Colonic mucosa (tissue), 4 donors: Measurements from ENCODE around the gene AKT3. TPM values are rescaled to one million over a fixed set of nuclear protein-coding genes. Genes with fewer than 3 reads are reported as not detected.

Experiments used
- DNase-seq: peaks from one replicate; pipeline ENCODE4 v3.0.0-alpha.2; 2020
- H3K27ac ChIP-seq: fragments of 200-600 bp; one replicate; pipeline ENCODE4 v1.8.0; 2021
- H3K27me3 ChIP-seq: fragments of 200-600 bp; one replicate; pipeline ENCODE4 v1.8.0; 2021
- H3K36me3 ChIP-seq: fragments of 200-600 bp; one replicate; pipeline ENCODE4 v1.8.0; 2021
- H3K4me1 ChIP-seq: fragments of 200-600 bp; one replicate; pipeline ENCODE4 v1.8.0; 2021; ENCODE audit warnings: mild to moderate bottlenecking
- H3K4me3 ChIP-seq: fragments of 200-600 bp; one replicate; pipeline ENCODE4 v1.8.0; 2021
- H3K9ac ChIP-seq, 2 donors: one replicate each; pipeline ENCODE4 v1.7.0; 2013; ENCODE audit warnings: control low read depth in 2 of 2, low read depth in 2 of 2, low read length in 2 of 2
- H3K9me3 ChIP-seq: fragments of 200-600 bp; one replicate; pipeline ENCODE4 v1.8.0; 2021
- intact Hi-C: fragments of 100-400 bp; cut with DNase I; formaldehyde crosslinking; loops from one replicate; pipeline ENCODE4 v1.14.1; 2022
- total RNA-seq, 2 donors: library from RNA; stranded (reverse); fragmentation: NEBNext Ultra II Directional in 1 of 2; extraction: Animal tissue kit (Norgen Biotek cat#: 25700) in 1 of 2; gene quantifications; one replicate each; pipeline ENCODE4 v1.2.1, GENCODE V29; 2021
- TF ChIP-seq, protein P1 (sequence below): fragments of 200-600 bp; IDR thresholded peaks from one replicate; pipeline ENCODE4 v1.8.0; 2022; ENCODE audit warnings: antibody characterized with exemption, mild to moderate bottlenecking
- donor health status: healthy.
- donor health status: DM: no; HTN: no; CAD: no.
- donor health status: DM: no; HTN: no; CAD: no.

AKT3 gene
- total RNA-seq, 2 donors from 2014 or later = 6.0 to 21.3 TPM

DNA sequence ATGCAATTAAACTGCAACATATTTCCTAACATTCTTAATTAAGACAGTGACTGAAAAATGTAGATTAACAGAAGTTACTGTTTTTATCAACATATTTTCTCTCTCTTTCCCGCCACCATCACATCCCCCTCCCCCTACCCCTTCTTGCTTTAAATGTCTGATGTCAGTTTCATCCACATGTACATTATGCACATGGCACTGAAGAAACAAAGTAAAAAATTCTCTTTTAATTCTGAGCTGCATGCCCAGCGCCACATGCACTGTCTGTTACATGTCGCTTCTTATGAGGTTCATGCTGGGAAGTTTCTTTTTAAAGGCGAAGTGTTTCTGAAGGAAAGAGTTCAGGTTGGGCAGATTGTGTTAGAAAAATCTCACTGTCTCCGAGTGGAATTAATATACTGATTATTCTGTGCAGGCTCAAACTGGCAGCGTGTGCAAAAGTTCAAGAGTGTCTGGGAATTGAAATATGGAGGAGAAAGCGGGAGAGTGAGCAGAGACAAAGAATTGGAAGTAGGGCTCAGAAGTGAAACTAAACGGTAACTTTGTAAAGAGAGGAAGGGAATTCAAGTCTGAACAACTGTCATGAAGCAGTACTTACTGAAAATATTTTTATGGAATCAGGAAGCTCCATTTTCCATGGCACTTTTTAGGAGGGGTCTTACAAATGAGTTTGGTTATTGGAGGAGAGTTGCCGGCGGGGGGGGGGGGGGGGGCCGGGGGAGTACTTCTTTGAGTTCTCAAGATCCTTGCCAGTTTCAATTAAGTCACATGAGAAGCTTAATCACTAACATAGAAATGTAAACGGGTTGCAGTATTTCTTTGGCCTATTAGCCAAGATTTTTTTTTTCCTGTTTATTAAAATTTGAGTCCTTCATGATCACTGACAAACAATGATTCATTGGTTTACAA is 376.6 kb downstream of the AKT3 start:
- Histone ChIP-seq H3K27me3 (no peaks in the 10 kb centered on the region), H3K9ac (no peak overlapping the region), H3K4me1 (no peaks in the 10 kb centered on the region), H3K36me3 (no peaks in the 10 kb centered on the region), H3K4me3 (no peak overlapping the region), H3K27ac (no peak overlapping the region), H3K9me3 (no peaks in the 10 kb centered on the region)
- intact Hi-C loops = no loop called here
- DNase-seq = no peak
- TF ChIP-seq, protein P1, sequence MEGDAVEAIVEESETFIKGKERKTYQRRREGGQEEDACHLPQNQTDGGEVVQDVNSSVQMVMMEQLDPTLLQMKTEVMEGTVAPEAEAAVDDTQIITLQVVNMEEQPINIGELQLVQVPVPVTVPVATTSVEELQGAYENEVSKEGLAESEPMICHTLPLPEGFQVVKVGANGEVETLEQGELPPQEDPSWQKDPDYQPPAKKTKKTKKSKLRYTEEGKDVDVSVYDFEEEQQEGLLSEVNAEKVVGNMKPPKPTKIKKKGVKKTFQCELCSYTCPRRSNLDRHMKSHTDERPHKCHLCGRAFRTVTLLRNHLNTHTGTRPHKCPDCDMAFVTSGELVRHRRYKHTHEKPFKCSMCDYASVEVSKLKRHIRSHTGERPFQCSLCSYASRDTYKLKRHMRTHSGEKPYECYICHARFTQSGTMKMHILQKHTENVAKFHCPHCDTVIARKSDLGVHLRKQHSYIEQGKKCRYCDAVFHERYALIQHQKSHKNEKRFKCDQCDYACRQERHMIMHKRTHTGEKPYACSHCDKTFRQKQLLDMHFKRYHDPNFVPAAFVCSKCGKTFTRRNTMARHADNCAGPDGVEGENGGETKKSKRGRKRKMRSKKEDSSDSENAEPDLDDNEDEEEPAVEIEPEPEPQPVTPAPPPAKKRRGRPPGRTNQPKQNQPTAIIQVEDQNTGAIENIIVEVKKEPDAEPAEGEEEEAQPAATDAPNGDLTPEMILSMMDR = no peak

DNA sequence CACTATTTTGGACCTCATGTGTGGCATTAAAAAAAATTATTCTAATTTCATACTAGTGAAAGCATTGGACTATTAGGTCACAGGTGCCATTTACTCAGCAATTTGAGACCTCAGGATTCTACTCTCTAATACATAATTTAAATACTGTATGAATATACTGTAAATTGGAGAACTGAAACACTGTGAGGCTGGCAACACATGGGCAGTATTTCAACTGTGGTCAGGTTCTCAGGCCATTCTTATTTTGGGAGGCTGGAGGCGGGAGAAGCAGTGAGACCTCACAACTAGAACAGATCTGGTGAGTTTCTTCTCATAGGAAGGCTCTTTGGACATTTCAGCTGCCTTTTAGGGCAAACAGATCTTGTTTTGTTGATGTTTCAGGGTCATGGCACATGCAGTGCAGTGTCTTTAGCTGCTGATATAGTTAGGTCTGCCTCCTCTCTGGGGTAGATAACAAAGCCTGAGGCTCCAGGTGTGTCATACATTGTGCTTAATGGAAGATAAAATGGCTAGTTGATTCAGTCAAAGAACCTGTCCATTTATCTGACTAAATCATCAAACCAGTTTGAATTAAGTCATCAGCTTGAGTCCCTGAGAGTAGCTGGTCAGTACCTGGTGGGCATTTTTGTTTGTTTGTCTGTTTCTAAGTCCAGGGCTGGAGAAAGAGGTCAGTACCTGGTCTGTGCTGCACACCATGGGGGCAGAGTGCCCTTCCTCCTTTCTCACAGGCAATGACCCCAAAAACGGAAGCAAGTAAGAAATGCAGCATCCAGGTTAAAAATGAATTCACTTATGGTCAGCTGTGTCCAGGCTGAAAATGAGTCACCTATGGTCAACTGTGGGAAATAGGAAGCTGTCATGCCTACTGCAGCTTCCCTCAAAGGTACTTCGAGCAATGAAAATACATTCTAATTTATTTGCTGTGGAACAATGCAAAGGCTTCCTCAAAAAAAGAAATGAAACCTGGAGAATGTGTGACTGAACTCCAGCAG is 378.0 kb downstream of the AKT3 start:
- TF ChIP-seq, protein P1 = no peak
- Histone ChIP-seq H3K4me1 (no peaks in the 10 kb centered on the region), H3K4me3 (no peak overlapping the region), H3K27ac (no peak overlapping the region), H3K9ac (no peak overlapping the region), H3K36me3 (no peaks in the 10 kb centered on the region), H3K9me3 (no peaks in the 10 kb centered on the region), H3K27me3 (no peaks in the 10 kb centered on the region)
- intact Hi-C loops = no loop called here
- DNase-seq = no peak

DNA sequence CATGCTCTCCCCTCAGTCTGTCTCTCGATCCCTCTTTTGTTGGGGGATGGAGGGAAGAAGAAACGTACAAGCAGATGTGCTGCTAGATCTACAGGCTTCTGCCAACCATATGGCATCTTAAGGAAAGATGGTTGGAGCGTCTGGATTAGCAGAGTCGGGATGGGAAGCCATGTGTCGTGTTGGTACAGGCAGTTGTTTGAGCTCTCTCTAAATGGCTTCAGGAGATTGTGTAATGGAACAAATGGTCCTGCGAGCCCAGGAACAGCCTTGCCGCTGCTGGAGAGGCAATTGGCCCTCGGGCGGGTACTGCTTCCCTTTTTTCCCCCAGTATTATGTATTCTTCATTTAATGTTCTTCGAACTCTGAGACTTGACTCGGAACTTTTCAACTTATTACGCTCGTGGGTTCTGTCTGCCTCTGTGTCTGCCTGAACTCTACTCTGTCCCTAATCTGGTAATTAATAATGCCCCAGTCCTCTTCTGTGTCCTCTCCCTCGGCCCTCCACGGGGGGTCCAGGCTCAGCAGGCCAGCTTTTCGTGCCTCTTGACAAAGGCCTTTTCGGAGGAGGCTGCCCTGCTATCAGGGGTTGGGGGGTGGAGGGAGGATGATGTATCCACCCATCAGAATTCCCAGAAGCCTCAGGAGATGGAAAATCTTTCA is 378.9 kb downstream of the AKT3 start:
- no peak overlapping the region for H3K4me3 ChIP-seq
- no peak overlapping the region for H3K27ac ChIP-seq
- no peak for DNase-seq
- TF ChIP-seq, protein P1 = no peak
- H3K9ac ChIP-seq = no peak overlapping the region
- H3K4me1 ChIP-seq = no peaks in the 10 kb centered on the region
- no peaks in the 10 kb centered on the region for H3K36me3 ChIP-seq
- H3K9me3 ChIP-seq = no peaks in the 10 kb centered on the region
- H3K27me3 ChIP-seq = no peaks in the 10 kb centered on the region
- intact Hi-C loops = no loop called here

DNA sequence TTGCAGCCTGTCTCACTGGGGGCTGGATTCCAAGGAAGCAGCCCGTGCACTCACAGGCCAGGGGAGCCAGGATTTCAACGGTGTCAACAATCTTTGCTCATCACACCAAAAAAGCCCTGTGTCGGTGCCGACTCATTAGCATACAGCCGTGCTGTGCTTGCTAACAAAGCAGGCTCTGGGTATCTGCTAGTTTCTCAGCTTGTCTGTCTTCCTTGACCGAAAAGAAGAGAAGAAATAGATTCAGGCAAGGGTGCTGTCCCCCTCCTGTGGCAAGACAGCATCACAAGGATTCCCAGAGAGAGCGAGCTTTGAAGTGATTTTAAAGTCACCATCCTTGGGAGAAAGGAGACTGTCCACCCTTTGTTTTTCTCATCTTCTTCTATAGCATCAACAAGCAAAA is 379.5 kb downstream of the AKT3 start:
- intact Hi-C loops = no loop called here
- no peak overlapping the region for H3K4me3 ChIP-seq
- H3K4me1 ChIP-seq = no peaks in the 10 kb centered on the region
- H3K27me3 ChIP-seq = no peaks in the 10 kb centered on the region
- H3K9ac ChIP-seq = no peak overlapping the region
- no peak for DNase-seq
- no peaks in the 10 kb centered on the region for H3K36me3 ChIP-seq
- no peaks in the 10 kb centered on the region for H3K9me3 ChIP-seq
- TF ChIP-seq, protein P1 = no peak
- no peak overlapping the region for H3K27ac ChIP-seq

DNA sequence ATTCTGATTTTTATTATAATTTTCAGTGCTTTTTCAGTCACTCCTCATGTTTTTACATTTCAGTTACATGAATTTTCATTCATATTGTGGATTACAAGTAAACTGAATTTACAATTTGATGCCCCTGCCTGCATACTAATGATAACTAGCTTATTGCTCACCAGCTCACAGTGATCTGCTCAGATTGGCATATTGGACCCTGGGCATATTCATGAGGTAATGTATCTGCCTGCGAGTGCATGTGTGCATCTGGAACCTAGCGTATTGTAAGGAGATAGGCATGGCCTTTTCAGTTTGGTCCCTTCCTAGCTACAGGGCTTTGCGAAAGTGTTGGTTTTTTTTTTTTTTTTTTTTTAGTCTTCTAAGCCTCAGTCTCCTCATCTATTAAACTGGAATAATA is 380.5 kb downstream of the AKT3 start:
- no peaks in the 10 kb centered on the region for H3K27me3 ChIP-seq
- no peak overlapping the region for H3K4me3 ChIP-seq
- H3K4me1 ChIP-seq = no peaks in the 10 kb centered on the region
- no peak for DNase-seq
- TF ChIP-seq, protein P1 = no peak
- H3K9me3 ChIP-seq = no peaks in the 10 kb centered on the region
- intact Hi-C loops = no loop called here
- H3K9ac ChIP-seq = no peak overlapping the region
- H3K36me3 ChIP-seq = no peaks in the 10 kb centered on the region
- no peak overlapping the region for H3K27ac ChIP-seq
